CD14-positive monocyte (primary cell): Measurements from ENCODE around the gene ENO1. TPM values are rescaled to one million over a fixed set of nuclear protein-coding genes. Genes with fewer than 3 reads are reported as not detected.

ENCODE experiments used
- DNase-seq, 3 donors: peaks; one replicate each; pipeline ENCODE4 v3.0.0-alpha.2; 2011 to 2022
- H2AFZ ChIP-seq: 2 replicates; pipeline ENCODE4 v1.6.0; 2012; ENCODE audit warnings: mild to moderate bottlenecking, low read depth, low read length, inconsistent platforms; ENCODE audit not compliant: insufficient read depth, poor library complexity, severe bottlenecking
- H3K27ac ChIP-seq, 2 donors: 1 replicate in 1 of 2; 2 replicates in 1 of 2; pipeline ENCODE4 v1.5.1; 2012 to 2013; ENCODE audit warnings: low read length in 2 of 2, control low read depth in 1 of 2, inconsistent platforms in 1 of 2, low read depth in 1 of 2, mild to moderate bottlenecking in 1 of 2
- H3K27me3 ChIP-seq, 2 donors: one replicate each; pipeline versions ENCODE4 v1.6.0 to v1.6.1; 2011 to 2013; ENCODE audit warnings: low read length in 2 of 2; ENCODE audit not compliant: control insufficient read depth in 2 of 2, insufficient read depth in 2 of 2
- H3K36me3 ChIP-seq, 2 donors: replicated peaks in 1 of 2; 1 replicate in 1 of 2; 2 replicates in 1 of 2; pipeline versions ENCODE4 v1.5.1 to v1.6.1; 2012 to 2013; ENCODE audit warnings: low read length in 2 of 2, control low read depth in 1 of 2, inconsistent platforms in 1 of 2, mild to moderate bottlenecking in 1 of 2; ENCODE audit not compliant: insufficient read depth in 2 of 2, control insufficient read depth in 1 of 2
- H3K4me1 ChIP-seq, 2 donors: 1 replicate in 1 of 2; 2 replicates in 1 of 2; pipeline versions ENCODE4 v1.5.1 to v1.6.1; 2012 to 2013; ENCODE audit warnings: low read length in 2 of 2, control low read depth in 1 of 2, inconsistent platforms in 1 of 2, mild to moderate bottlenecking in 1 of 2, moderate library complexity in 1 of 2; ENCODE audit not compliant: insufficient read depth in 2 of 2, control insufficient read depth in 1 of 2
- H3K4me2 ChIP-seq: replicated peaks from 2 replicates; pipeline ENCODE3; 2012; ENCODE audit warnings: low read length, moderate library complexity, mild to moderate bottlenecking; ENCODE audit not compliant: poor library complexity, severe bottlenecking; ENCODE audit errors: extremely low read depth
- H3K4me3 ChIP-seq, 3 experiments: fragments of 200-600 bp in 1 of 3; sonication (generic) in 1 of 3; replicated peaks in 1 of 3; 1 replicate in 2 of 3; 2 replicates in 1 of 3; pipeline ENCODE4 v1.5.1; 2011 to 2013; ENCODE audit warnings: low read length in 3 of 3, mild to moderate bottlenecking in 3 of 3, control low read depth in 2 of 3, low read depth in 2 of 3, inconsistent platforms in 1 of 3, moderate library complexity in 1 of 3
- H3K79me2 ChIP-seq: 2 replicates; pipeline ENCODE4 v1.6.0; 2012; ENCODE audit warnings: mild to moderate bottlenecking, control low read depth, inconsistent platforms, low read length, moderate library complexity; ENCODE audit not compliant: insufficient read depth
- H3K9ac ChIP-seq: 2 replicates; pipeline ENCODE4 v1.6.0; 2017; ENCODE audit warnings: low read length, mild to moderate bottlenecking; ENCODE audit not compliant: insufficient read depth, poor library complexity, severe bottlenecking
- H3K9me3 ChIP-seq, 2 donors: replicated peaks in 1 of 2; 1 replicate in 1 of 2; 2 replicates in 1 of 2; pipeline versions ENCODE4 v1.5.1 to v1.6.1; 2012 to 2013; ENCODE audit warnings: low read length in 2 of 2, control low read depth in 1 of 2; ENCODE audit not compliant: control insufficient read depth in 1 of 2, insufficient read depth in 1 of 2
- H4K20me1 ChIP-seq: 2 replicates; pipeline ENCODE4 v1.6.0; 2012; ENCODE audit warnings: mild to moderate bottlenecking, low read length, control low read depth, moderate library complexity; ENCODE audit not compliant: insufficient read depth
- H3K27ac Mint-ChIP-seq, 7 donors: one replicate each; pipeline ENCODE4 v1.8.0; 2020; ENCODE audit warnings: mild to moderate bottlenecking in 7 of 7, mixed read lengths in 7 of 7, moderate library complexity in 6 of 7, inconsistent platforms in 2 of 7
- H3K27me3 Mint-ChIP-seq, 3 donors: one replicate each; pipeline ENCODE4 v1.8.0; 2021 to 2022; ENCODE audit warnings: low read depth in 3 of 3, mild to moderate bottlenecking in 3 of 3, mixed read lengths in 3 of 3, moderate library complexity in 3 of 3, inconsistent platforms in 1 of 3
- H3K36me3 Mint-ChIP-seq, 2 donors: one replicate each; pipeline ENCODE4 v1.8.0; 2020; ENCODE audit warnings: mixed read lengths in 2 of 2, inconsistent platforms in 1 of 2, mild to moderate bottlenecking in 1 of 2
- H3K4me1 Mint-ChIP-seq: one replicate; pipeline ENCODE4 v1.8.0; 2020; ENCODE audit warnings: mild to moderate bottlenecking, mixed read lengths
- H3K4me3 Mint-ChIP-seq, 2 donors: one replicate each; pipeline ENCODE4 v1.8.0; 2020; ENCODE audit warnings: mild to moderate bottlenecking in 2 of 2, mixed read lengths in 2 of 2, moderate library complexity in 1 of 2
- H3K9me3 Mint-ChIP-seq, 7 donors: one replicate each; pipeline ENCODE4 v1.8.0; 2020 to 2022; ENCODE audit warnings: mixed read lengths in 7 of 7, mild to moderate bottlenecking in 6 of 7, moderate library complexity in 6 of 7, inconsistent platforms in 2 of 7
- WGBS: methylation state at CpG from one replicate; pipeline ENCODE4 v1.1.5; 2013; ENCODE audit warnings: missing lambda C conversion rate; ENCODE audit not compliant: insufficient coverage; 5-methylcytosine and 5-hydroxymethylcytosine counted together
- intact Hi-C, 2 donors: fragments of 100-400 bp; cut with micrococcal nuclease; formaldehyde crosslinking; loops; one replicate each; pipeline versions ENCODE4 v1.15.0 to v1.15.1; 2023
- polyA plus RNA-seq, 3 donors: library from polyadenylated mRNA; depleted of rRNA in 1 of 3; unstranded in 2 of 3; stranded (reverse) in 1 of 3; fragments of 300-500 nt in 2 of 3; fragments of >200 nt in 1 of 3; fragmentation: Illumina TruSeq in 2 of 3; gene quantifications; 1 replicate in 2 of 3; 2 replicates in 1 of 3; pipeline ENCODE4 v1.2.3, GENCODE V29; 2012 to 2021
- TF ChIP-seq, protein P1 (sequence below): fragments of 200-600 bp; IDR thresholded peaks from one replicate; pipeline ENCODE4 v1.8.0; 2022; ENCODE audit warnings: antibody characterized with exemption, mild to moderate bottlenecking

Gene ENO1
- polyA plus RNA-seq, 3 donors: 525 to 1,573 (median 1,458) TPM

GRCh38 chr1:8874230-8875201, 4.0 kb downstream of the ENO1 start:
- H3K4me3 ChIP-seq: peak overlapping the region in 1 of 3 experiments; percentile 91
- H3K36me3 ChIP-seq: peaks cover 48 to 51% of the 10 kb centered on the region in 2 donors
- no peaks in the 10 kb centered on the region for H3K27me3 ChIP-seq
- no peaks in the 10 kb centered on the region for H3K9me3 ChIP-seq
- Mint-ChIP-seq H3K4me3 (peak overlapping the region in 1 of 2 donors; percentile 27), H3K27ac (peak overlapping the region; percentile 88 to 99 (median 98)), H3K27me3 (peaks cover 0 to 1% (median 0%) of the 10 kb centered on the region in 3 donors), H3K4me1 (peaks cover 68% of the 10 kb centered on the region), H3K9me3 (no peaks in the 10 kb centered on the region), H3K36me3 (peaks cover 59 to 68% of the 10 kb centered on the region in 2 donors)
- peaks cover 56% of the 10 kb centered on the region for H4K20me1 ChIP-seq
- 87% methylated on average over 6 of the region's 15 CpGs for WGBS
- intact Hi-C loops: loop anchor here in 1 of 2 donors (5.0 kb wide), 2 partner anchors 33 to 203 kb away; no protein-coding TSS in a partner anchor
- no peak for DNase-seq
- peaks cover 80 to 95% of the 10 kb centered on the region in 2 donors for H3K4me1 ChIP-seq
- no peak overlapping the region for H2AFZ ChIP-seq
- H3K79me2 ChIP-seq: peaks cover 97% of the 10 kb centered on the region
- TF ChIP-seq, protein P1, sequence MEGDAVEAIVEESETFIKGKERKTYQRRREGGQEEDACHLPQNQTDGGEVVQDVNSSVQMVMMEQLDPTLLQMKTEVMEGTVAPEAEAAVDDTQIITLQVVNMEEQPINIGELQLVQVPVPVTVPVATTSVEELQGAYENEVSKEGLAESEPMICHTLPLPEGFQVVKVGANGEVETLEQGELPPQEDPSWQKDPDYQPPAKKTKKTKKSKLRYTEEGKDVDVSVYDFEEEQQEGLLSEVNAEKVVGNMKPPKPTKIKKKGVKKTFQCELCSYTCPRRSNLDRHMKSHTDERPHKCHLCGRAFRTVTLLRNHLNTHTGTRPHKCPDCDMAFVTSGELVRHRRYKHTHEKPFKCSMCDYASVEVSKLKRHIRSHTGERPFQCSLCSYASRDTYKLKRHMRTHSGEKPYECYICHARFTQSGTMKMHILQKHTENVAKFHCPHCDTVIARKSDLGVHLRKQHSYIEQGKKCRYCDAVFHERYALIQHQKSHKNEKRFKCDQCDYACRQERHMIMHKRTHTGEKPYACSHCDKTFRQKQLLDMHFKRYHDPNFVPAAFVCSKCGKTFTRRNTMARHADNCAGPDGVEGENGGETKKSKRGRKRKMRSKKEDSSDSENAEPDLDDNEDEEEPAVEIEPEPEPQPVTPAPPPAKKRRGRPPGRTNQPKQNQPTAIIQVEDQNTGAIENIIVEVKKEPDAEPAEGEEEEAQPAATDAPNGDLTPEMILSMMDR: no peak
- peak overlapping the region; percentile 87 for H3K4me2 ChIP-seq
- H3K9ac ChIP-seq: peak overlapping the region; percentile 19
- peak overlapping the region; percentile 77 to 99 for H3K27ac ChIP-seq

DNA sequence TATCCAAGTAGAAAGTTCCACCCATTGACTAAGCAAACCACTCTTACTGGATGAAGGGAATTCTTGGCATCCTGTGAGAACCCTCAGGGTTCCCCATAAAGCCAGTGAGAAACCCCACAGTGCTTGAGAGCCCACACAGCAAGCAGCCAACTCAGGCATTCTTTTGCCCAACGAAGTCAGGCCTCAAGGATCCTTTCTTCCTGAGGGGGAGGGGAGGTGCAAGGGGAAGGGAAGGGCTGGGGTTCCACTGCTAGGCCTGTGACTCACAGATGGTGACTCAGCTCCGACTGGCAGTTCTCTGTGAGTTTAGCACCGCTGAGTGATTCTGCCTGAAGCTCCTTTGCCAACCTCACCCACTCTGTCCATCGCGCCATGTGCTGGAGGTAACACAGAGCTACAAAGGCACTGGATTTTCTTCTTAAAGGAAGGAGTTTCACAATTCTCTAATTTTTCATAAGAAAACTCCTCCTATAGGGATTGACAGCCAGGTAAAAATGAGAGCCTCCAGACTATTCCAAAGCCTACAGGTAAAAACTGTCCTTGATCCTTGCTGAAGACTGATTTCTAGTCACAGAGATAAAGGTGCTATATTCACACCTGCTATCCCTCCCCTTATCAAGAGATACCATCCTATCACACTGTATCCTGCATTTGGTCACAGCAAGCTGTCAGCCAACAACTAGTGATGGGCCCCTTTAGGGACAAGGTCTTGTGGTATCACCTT, 4.8 kb downstream of the ENO1 start:
- 0% methylated on average over 5 of the region's 5 CpGs for WGBS
- intact Hi-C loops: loop anchor here in 1 of 2 donors (5.0 kb wide), 2 partner anchors 34 to 204 kb away; no protein-coding TSS in a partner anchor
- H3K36me3 Mint-ChIP-seq: peaks cover 67 to 76% of the 10 kb centered on the region in 2 donors

More for the DNA sequence above, 4.8 kb downstream of the ENO1 start:
- Mint-ChIP-seq H3K4me3 (peak overlapping the region; percentile 61 to 85), H3K27me3 (peaks cover 0 to 1% (median 0%) of the 10 kb centered on the region in 3 donors), H3K27ac (peak overlapping the region; percentile 93 to 99 (median 97)), H3K9me3 (no peaks in the 10 kb centered on the region), H3K4me1 (peaks cover 68% of the 10 kb centered on the region)
- H3K4me2 ChIP-seq: peak overlapping the region; percentile 54
- H3K9ac ChIP-seq: peak overlapping the region; percentile 19
- peaks cover 73 to 86% of the 10 kb centered on the region in 2 donors for H3K4me1 ChIP-seq
- peaks cover 97% of the 10 kb centered on the region for H3K79me2 ChIP-seq
- H3K4me3 ChIP-seq: peak overlapping the region in 1 of 3 experiments; percentile 45
- H2AFZ ChIP-seq: no peak overlapping the region
- TF ChIP-seq, protein P1: no peak
- no peaks in the 10 kb centered on the region for H3K9me3 ChIP-seq
- no peaks in the 10 kb centered on the region for H3K27me3 ChIP-seq
- peaks cover 65% of the 10 kb centered on the region for H4K20me1 ChIP-seq
- peaks cover 57 to 59% of the 10 kb centered on the region in 2 donors for H3K36me3 ChIP-seq
- H3K27ac ChIP-seq: peak overlapping the region; percentile 77 to 99
- DNase-seq: peak; percentile 95 to 99 (median 98)
